ENCODE data around the gene BANF2.

GRCh38 chr20:17761604-17762003 is 61.8 kb downstream of the BANF2 start:
- TF ChIP-seq POLR2A (IDR thresholded peaks at IDR 0.05; ENCODE audit: low read length) (no peak), GATA1 (IDR thresholded peaks at IDR 0.05; ENCODE audit: low read depth, low read length) (no peak)
